A549 (cell line): ENCODE results near the gene SETD3. TPM values are rescaled to one million over a fixed set of nuclear protein-coding genes. Genes with fewer than 3 reads are reported as not detected.
A peak's percentile ranks its signal among the peaks of the same experiment; 100 is the strongest.

Experiments used
- ATAC-seq, 2 experiments: fragments of 200-7000 bp in 1 of 2; fragments of >200 bp in 1 of 2; cut with Nextera tagmentation in 1 of 2; cut with Tn5 transposase in 1 of 2; 3 replicates each; pipeline versions ENCODE4 v1.8.0 to v1.9.1; 2018 to 2020; ENCODE audit warnings: mild to moderate bottlenecking in 1 of 2, moderate library complexity in 1 of 2
- CTCF ChIA-PET: fragments of 300-600 bp; sonication (Branson Sonifier 250); formaldehyde crosslinking; extraction: SDS; loops from one replicate; lab custom pipeline; 2021; ENCODE audit warnings: antibody characterized with exemption, inconsistent platforms; lab: Yijun Ruan, JAX
- POLR2A ChIA-PET: fragments of 350-600 bp; formaldehyde crosslinking; extraction: SDS; loops from one replicate; lab custom pipeline; 2021; ENCODE audit warnings: antibody characterized with exemption, inconsistent platforms; lab: Yijun Ruan, JAX
- DNase-seq, 2 experiments: peaks; one replicate each; pipeline versions ENCODE4 v3.0.0 to v3.0.0-alpha.2; 2011 to 2016; ENCODE audit warnings: low read depth in 1 of 2, low spot score in 1 of 2
- FAIRE-seq: peaks from 2 replicates; lab custom pipeline; 2011; peaks lifted over from hg19 to GRCh38; lab: Jason Lieb, UNC
- H3K27ac ChIP-seq, 2 experiments: fragments of >200 bp; sonication (Bioruptor Twin); formaldehyde crosslinking; 3 replicates each; pipeline ENCODE4 v1.5.1; 2016 to 2017
- H3K4me1 ChIP-seq: fragments of >200 bp; sonication (Bioruptor Twin); formaldehyde crosslinking; 3 replicates; pipeline ENCODE4 v1.6.1; 2016
- H3K4me2 ChIP-seq: fragments of >200 bp; sonication (Bioruptor Twin); formaldehyde crosslinking; 3 replicates; pipeline ENCODE4 v1.6.1; 2016
- H3K4me3 ChIP-seq: fragments of >200 bp; sonication (Bioruptor Twin); formaldehyde crosslinking; 3 replicates; pipeline ENCODE4 v1.5.1; 2016
- H3K9me3 ChIP-seq: fragments of >200 bp; sonication (Bioruptor Twin); formaldehyde crosslinking; 3 replicates; pipeline ENCODE4 v1.6.1; 2016
- BHLHE40 ChIP-seq: IDR thresholded peaks from 2 replicates; pipeline ENCODE4 v1.6.1; 2012; ENCODE audit warnings: low read depth, low read length, inconsistent platforms
- CBX8 ChIP-seq: fragments of 200-600 bp; sonication (generic); IDR thresholded peaks from 2 replicates; pipeline ENCODE4 v1.6.1; 2016
- CHD2 ChIP-seq: fragments of 150-350 bp; IDR thresholded peaks from 2 replicates; pipeline ENCODE4 v1.6.1; 2014; ENCODE audit warnings: low read length; ENCODE audit not compliant: partially characterized antibody
- CHD4 ChIP-seq: fragments of 200-600 bp; sonication (generic); IDR thresholded peaks from 2 replicates; pipeline ENCODE4 v1.6.1; 2016; ENCODE audit warnings: antibody characterized with exemption, mild to moderate bottlenecking, borderline replicate concordance
- EP300 ChIP-seq, 2 experiments: fragments of >200 bp; sonication (Bioruptor Twin); formaldehyde crosslinking; IDR thresholded peaks; 2 replicates in 1 of 2; 3 replicates in 1 of 2; pipeline ENCODE4 v1.6.1; 2016 to 2017
- GATA3 ChIP-seq: IDR thresholded peaks from 2 replicates; pipeline ENCODE4 v1.6.1; 2012; ENCODE audit warnings: borderline replicate concordance
- HOXB5 ChIP-seq: fragments of 250-450 bp; sonication (Bioruptor Pico); IDR thresholded peaks from 2 replicates; pipeline ENCODE4 v1.5.0; 2020; ENCODE audit warnings: mild to moderate bottlenecking, moderate library complexity
- JUN ChIP-seq, 2 experiments: fragments of >200 bp; sonication (Bioruptor Twin); formaldehyde crosslinking; IDR thresholded peaks; 2 replicates in 1 of 2; 3 replicates in 1 of 2; pipeline ENCODE4 v1.6.1; 2016 to 2017
- JUNB ChIP-seq: fragments of >200 bp; sonication (Bioruptor Twin); formaldehyde crosslinking; IDR thresholded peaks from 2 replicates; pipeline ENCODE4 v1.6.1; 2016
- KDM1A ChIP-seq: fragments of 200-600 bp; sonication (generic); IDR thresholded peaks from 2 replicates; pipeline ENCODE4 v1.6.1; 2016; ENCODE audit warnings: low read depth, mild to moderate bottlenecking
- KDM5A ChIP-seq: fragments of 200-600 bp; sonication (generic); IDR thresholded peaks from 2 replicates; pipeline ENCODE4 v1.6.1; 2016; ENCODE audit warnings: antibody characterized with exemption, mild to moderate bottlenecking
- MAFK ChIP-seq: fragments of 450-650 bp; IDR thresholded peaks from 2 replicates; pipeline ENCODE4 v1.6.1; 2014; ENCODE audit not compliant: partially characterized antibody
- MYC ChIP-seq: IDR thresholded peaks from 2 replicates; pipeline ENCODE4 v1.6.1; 2012; ENCODE audit warnings: mild to moderate bottlenecking, inconsistent platforms, low read length, improper control_type of control experiment, borderline replicate concordance
- NPAS2 ChIP-seq: fragments of 250-450 bp; sonication (Bioruptor Pico); IDR thresholded peaks from 2 replicates; pipeline ENCODE4 v1.8.0; 2022; ENCODE audit warnings: mild to moderate bottlenecking, moderate library complexity, borderline replicate concordance
- NR3C1 ChIP-seq: fragments of >200 bp; sonication (Bioruptor Twin); formaldehyde crosslinking; IDR thresholded peaks from 3 replicates; pipeline ENCODE4 v1.6.1; 2017
- POLR2A ChIP-seq: IDR thresholded peaks from 2 replicates; pipeline ENCODE4 v1.6.1; 2012; ENCODE audit warnings: mild to moderate bottlenecking, low read length
- POLR2AphosphoS2 ChIP-seq: conservative IDR thresholded peaks from 2 replicates; pipeline ENCODE4 v1.6.1; 2012; ENCODE audit warnings: low read length, improper control_type of control experiment, inconsistent platforms
- RAD21 ChIP-seq, 2 experiments: fragments of >200 bp in 1 of 2; sonication (Bioruptor Twin) in 1 of 2; formaldehyde crosslinking in 1 of 2; IDR thresholded peaks in 1 of 2; conservative IDR thresholded peaks in 1 of 2; 2 replicates in 1 of 2; 3 replicates in 1 of 2; pipeline ENCODE4 v1.6.1; 2012 to 2018; ENCODE audit warnings: inconsistent platforms in 1 of 2
- SMC3 ChIP-seq: fragments of >200 bp; sonication (Bioruptor Twin); formaldehyde crosslinking; IDR thresholded peaks from 3 replicates; pipeline ENCODE4 v1.6.1; 2018; ENCODE audit warnings: inconsistent platforms
- SREBF2 ChIP-seq: fragments of 450-650 bp; IDR thresholded peaks from 2 replicates; pipeline ENCODE4 v1.6.1; 2014; ENCODE audit warnings: mild to moderate bottlenecking, moderate library complexity
- TFCP2L1 ChIP-seq: fragments of 250-450 bp; sonication (Bioruptor Pico); IDR thresholded peaks from 2 replicates; pipeline ENCODE4 v1.5.0; 2021; ENCODE audit warnings: mild to moderate bottlenecking
- TP53 ChIP-seq: fragments of 250-450 bp; sonication (Bioruptor Pico); IDR thresholded peaks from 2 replicates; pipeline ENCODE4 v1.5.0; 2021; ENCODE audit warnings: mild to moderate bottlenecking, moderate library complexity
- ZSCAN20 ChIP-seq: fragments of 250-450 bp; sonication (Bioruptor Pico); IDR thresholded peaks from 2 replicates; pipeline ENCODE4 v1.8.0; 2022; ENCODE audit warnings: mild to moderate bottlenecking, moderate library complexity
- WGBS: methylation state at CpG from one replicate; pipeline ENCODE4 v1.1.6; 2017; ENCODE audit errors: missing lambda C conversion rate; 5-methylcytosine and 5-hydroxymethylcytosine counted together
- polyA plus RNA-seq, 4 experiments: library from polyadenylated mRNA; depleted of rRNA in 3 of 4; stranded (reverse); fragments of >200 nt; fragmentation: RNase III in 1 of 4; extraction: RNeasy Plus Mini Kit Qiagen cat#74134 plus additional on column Dnase treatment in 1 of 4; gene quantifications; 2 replicates in 3 of 4; 3 replicates in 1 of 4; pipeline ENCODE4 v1.2.3, GENCODE V29; 2011 to 2017
- TF ChIP-seq, protein P1 (sequence below): fragments of >200 bp; sonication (Bioruptor Twin); formaldehyde crosslinking; IDR thresholded peaks from 2 replicates; pipeline ENCODE4 v1.6.1; 2016
- TF ChIP-seq, protein P2 (sequence below): fragments of 250-450 bp; sonication (Bioruptor Pico); IDR thresholded peaks from 2 replicates; pipeline ENCODE4 v1.5.0; 2021; ENCODE audit warnings: mild to moderate bottlenecking, moderate library complexity, borderline replicate concordance
- TF ChIP-seq, protein P3 (sequence below): fragments of 250-450 bp; sonication (Bioruptor Pico); IDR thresholded peaks from 2 replicates; pipeline ENCODE4 v1.5.0; 2020; ENCODE audit warnings: low read depth, mild to moderate bottlenecking, moderate library complexity
- TF ChIP-seq, protein P4 (sequence below): IDR thresholded peaks from 2 replicates; pipeline ENCODE4 v1.6.1; 2012
- TF ChIP-seq, protein P5 (sequence below): fragments of >200 bp; sonication (Bioruptor Twin); formaldehyde crosslinking; IDR thresholded peaks from 3 replicates; pipeline ENCODE4 v1.6.1; 2016

SETD3 gene
- polyA plus RNA-seq, 2 of the 4 experiments (the other 2 are of a cell fraction): 43.1 to 59.7 TPM

DNA sequence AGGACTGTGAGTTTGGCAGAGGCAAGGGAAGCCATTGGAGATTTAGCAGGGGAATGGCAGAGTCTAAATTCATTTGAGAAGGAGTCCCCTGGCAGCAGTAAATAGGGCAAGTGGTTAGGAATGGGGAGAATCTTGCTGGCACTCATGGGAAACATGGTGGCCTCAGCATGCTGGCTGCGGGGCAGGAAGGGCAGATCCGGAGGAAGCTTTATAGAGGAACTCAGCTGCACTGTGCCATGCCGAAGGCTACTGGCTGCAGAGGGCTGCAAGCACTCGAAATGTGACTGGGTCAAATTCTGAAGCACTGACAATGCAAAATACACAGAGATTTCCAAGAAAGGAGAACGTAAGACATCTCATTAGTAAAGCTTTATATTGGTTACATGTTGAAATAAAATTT is 24.4 kb upstream of the SETD3 start:
- H3K4me3 ChIP-seq: no peak overlapping the region
- no peak overlapping the region for H3K4me2 ChIP-seq
- WGBS: 99% methylated on average over 5 of the region's 5 CpGs
- no peak overlapping the region for H3K27ac ChIP-seq
- ATAC-seq (no peak), FAIRE-seq (no peak), DNase-seq (no peak)
- no peaks in the 10 kb centered on the region for H3K4me1 ChIP-seq
- POLR2A ChIA-PET: interaction anchor here (2.0 kb wide), 1 partner anchor 24 kb away, joined by 8 read pairs; the partner anchor contains the start of genes CCNK and SETD3
- no peaks in the 10 kb centered on the region for H3K9me3 ChIP-seq
- TF ChIP-seq NR3C1 (no peak), MAFK (no peak), POLR2AphosphoS2 (no peak), NPAS2 (no peak), JUN (IDR thresholded peaks at IDR 0.05) (no peak), TFCP2L1 (CRISPR knock-in tag) (no peak), KDM1A (no peak), EP300 (IDR thresholded peaks at IDR 0.05) (no peak), HOXB5 (CRISPR knock-in tag) (no peak), CHD2 (no peak), RAD21 (conservative IDR thresholded peaks at IDR 0.05 in 1 of 2, IDR thresholded peaks at IDR 0.05 in 1 of 2) (no peak)
- CTCF ChIA-PET: interaction anchor here (0.8 to 2.0 kb wide), 5 partner anchors 10 to 20 kb away, joined by 3 to 7 read pairs (median 6); no protein-coding TSS in a partner anchor

DNA sequence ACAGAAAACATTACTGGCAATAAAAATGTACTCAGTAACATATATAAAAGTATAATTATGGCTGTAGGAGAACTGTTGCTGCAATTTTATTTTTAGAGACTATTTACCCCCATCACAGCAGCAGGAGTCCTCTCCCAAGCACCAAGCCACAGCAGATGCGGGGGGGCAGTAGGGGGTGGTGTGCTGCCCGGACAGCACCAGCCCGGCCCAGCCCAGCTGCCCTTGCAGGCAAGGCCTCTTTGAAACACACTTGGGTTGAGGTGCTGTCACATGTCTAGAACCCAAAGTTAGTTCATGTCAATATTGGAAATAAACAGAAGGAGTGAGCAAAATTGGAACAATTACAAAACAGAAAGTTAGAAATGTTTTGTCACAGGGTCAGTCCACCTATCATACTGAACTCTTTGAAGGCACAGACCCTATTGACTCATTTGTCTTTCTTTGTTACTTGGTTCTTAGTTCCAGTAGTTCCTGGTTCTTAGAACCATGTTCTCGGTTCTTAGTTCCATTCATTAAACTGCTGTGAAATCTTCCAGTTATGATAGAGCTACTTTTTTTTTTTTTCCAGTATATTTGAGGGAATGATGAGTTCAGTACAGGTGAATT is 23.3 kb upstream of the SETD3 start:
- ChIA-PET POLR2A (interaction anchor here (2.0 kb wide), 1 partner anchor 23 kb away, joined by 8 read pairs; the partner anchor contains the start of genes CCNK and SETD3), CTCF (interaction anchor here (0.7 to 2.0 kb wide), 3 partner anchors 14 to 444 kb away, joined by 3 to 7 read pairs (median 6); no protein-coding TSS in a partner anchor)
- Histone ChIP-seq H3K27ac (no peak overlapping the region), H3K9me3 (no peaks in the 10 kb centered on the region), H3K4me3 (no peak overlapping the region), H3K4me2 (no peak overlapping the region), H3K4me1 (no peaks in the 10 kb centered on the region)
- TF ChIP-seq GATA3: no peak
- TF ChIP-seq CBX8: no peak
- TF ChIP-seq MYC: no peak
- TF ChIP-seq SREBF2: no peak
- no peak for TF ChIP-seq POLR2A
- TF ChIP-seq SMC3: no peak
- TF ChIP-seq, protein P1, sequence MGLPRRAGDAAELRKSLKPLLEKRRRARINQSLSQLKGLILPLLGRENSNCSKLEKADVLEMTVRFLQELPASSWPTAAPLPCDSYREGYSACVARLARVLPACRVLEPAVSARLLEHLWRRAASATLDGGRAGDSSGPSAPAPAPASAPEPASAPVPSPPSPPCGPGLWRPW: no peak
- no peak for TF ChIP-seq BHLHE40
- TF ChIP-seq CHD4: no peak
- TF ChIP-seq, protein P2, sequence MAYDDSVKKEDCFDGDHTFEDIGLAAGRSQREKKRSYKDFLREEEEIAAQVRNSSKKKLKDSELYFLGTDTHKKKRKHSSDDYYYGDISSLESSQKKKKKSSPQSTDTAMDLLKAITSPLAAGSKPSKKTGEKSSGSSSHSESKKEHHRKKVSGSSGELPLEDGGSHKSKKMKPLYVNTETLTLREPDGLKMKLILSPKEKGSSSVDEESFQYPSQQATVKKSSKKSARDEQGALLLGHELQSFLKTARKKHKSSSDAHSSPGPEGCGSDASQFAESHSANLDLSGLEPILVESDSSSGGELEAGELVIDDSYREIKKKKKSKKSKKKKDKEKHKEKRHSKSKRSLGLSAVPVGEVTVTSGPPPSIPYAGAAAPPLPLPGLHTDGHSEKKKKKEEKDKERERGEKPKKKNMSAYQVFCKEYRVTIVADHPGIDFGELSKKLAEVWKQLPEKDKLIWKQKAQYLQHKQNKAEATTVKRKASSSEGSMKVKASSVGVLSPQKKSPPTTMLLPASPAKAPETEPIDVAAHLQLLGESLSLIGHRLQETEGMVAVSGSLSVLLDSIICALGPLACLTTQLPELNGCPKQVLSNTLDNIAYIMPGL (CRISPR knock-in tag): no peak
- no peak for TF ChIP-seq NR3C1
- no peak for TF ChIP-seq TFCP2L1 (CRISPR knock-in tag)
- TF ChIP-seq KDM1A: no peak
- no peak for TF ChIP-seq TP53
- no peak for TF ChIP-seq ZSCAN20 (CRISPR knock-in tag)
- no peak for TF ChIP-seq NPAS2
- ATAC-seq (no peak), DNase-seq (no peak), FAIRE-seq (no peak)
- WGBS: 93% methylated on average over 4 of the region's 4 CpGs

DNA sequence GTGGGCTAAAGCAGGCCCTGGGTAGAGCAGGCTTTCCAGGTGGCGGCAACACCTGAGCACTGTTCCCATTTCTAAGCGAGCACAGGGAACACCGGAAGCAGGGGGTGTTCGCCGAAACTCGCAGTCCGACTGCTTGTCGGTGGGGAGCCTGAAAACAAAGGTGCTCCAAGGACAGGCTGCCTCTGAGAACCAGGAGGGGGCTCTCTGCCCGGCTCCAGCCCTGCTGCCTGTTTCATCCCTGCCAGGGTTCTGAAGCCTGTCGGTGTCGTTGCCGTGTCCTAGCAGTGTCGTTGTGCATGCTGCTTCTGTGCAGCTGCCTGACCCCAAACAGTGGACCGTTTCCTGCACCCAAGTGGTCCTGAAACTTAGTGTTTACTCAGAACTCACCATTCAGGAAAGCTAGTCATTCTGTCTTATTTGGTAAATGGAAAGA is 22.3 kb upstream of the SETD3 start:
- ATAC-seq (peak in 1 of 2 experiments; percentile 37; a peak in 2 of 6 replicates), FAIRE-seq (no peak), DNase-seq (no peak)
- 91% methylated on average over 14 of the region's 14 CpGs for WGBS
- H3K4me1 ChIP-seq: no peaks in the 10 kb centered on the region
- no peak overlapping the region for H3K27ac ChIP-seq
- ChIA-PET POLR2A (interaction anchor here (2.0 kb wide), 1 partner anchor 22 kb away, joined by 8 read pairs; the partner anchor contains the start of genes CCNK and SETD3), CTCF (interaction anchor here (1.1 kb wide), 1 partner anchor 147 kb away, joined by 3 read pairs; no protein-coding TSS in a partner anchor)
- no peaks in the 10 kb centered on the region for H3K9me3 ChIP-seq
- H3K4me2 ChIP-seq: no peak overlapping the region
- H3K4me3 ChIP-seq: no peak overlapping the region
- TF ChIP-seq KDM5A (no peak), JUNB (no peak), TP53 (no peak), SMC3 (no peak), NPAS2 (no peak), MAFK (no peak), CHD2 (no peak), POLR2A (no peak), RAD21 (conservative IDR thresholded peaks at IDR 0.05 in 1 of 2, IDR thresholded peaks at IDR 0.05 in 1 of 2) (no peak)
- TF ChIP-seq, protein P3, sequence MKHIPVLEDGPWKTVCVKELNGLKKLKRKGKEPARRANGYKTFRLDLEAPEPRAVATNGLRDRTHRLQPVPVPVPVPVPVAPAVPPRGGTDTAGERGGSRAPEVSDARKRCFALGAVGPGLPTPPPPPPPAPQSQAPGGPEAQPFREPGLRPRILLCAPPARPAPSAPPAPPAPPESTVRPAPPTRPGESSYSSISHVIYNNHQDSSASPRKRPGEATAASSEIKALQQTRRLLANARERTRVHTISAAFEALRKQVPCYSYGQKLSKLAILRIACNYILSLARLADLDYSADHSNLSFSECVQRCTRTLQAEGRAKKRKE (CRISPR knock-in tag): no peak
- TF ChIP-seq, protein P4, sequence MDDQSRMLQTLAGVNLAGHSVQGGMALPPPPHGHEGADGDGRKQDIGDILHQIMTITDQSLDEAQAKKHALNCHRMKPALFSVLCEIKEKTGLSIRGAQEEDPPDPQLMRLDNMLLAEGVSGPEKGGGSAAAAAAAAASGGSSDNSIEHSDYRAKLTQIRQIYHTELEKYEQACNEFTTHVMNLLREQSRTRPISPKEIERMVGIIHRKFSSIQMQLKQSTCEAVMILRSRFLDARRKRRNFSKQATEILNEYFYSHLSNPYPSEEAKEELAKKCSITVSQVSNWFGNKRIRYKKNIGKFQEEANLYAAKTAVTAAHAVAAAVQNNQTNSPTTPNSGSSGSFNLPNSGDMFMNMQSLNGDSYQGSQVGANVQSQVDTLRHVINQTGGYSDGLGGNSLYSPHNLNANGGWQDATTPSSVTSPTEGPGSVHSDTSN: no peak
- TF ChIP-seq, protein P1: no peak
- TF ChIP-seq, protein P5, sequence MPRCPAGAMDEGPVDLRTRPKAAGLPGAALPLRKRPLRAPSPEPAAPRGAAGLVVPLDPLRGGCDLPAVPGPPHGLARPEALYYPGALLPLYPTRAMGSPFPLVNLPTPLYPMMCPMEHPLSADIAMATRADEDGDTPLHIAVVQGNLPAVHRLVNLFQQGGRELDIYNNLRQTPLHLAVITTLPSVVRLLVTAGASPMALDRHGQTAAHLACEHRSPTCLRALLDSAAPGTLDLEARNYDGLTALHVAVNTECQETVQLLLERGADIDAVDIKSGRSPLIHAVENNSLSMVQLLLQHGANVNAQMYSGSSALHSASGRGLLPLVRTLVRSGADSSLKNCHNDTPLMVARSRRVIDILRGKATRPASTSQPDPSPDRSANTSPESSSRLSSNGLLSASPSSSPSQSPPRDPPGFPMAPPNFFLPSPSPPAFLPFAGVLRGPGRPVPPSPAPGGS: no peak
